SK-N-SH (cell line): Measurements from ENCODE around the gene IGF2BP3.

Source experiments
- EP300 ChIP-seq, 2 experiments: IDR thresholded peaks; 2 replicates each; pipeline versions ENCODE4 v1.4.0 to v1.6.1; 2012; ENCODE audit warnings: borderline replicate concordance in 1 of 2, low read depth in 1 of 2, low read length in 1 of 2
- MXI1 ChIP-seq: IDR thresholded peaks from 2 replicates; pipeline ENCODE4 v1.6.1; 2012; ENCODE audit warnings: mild to moderate bottlenecking, low read depth, low read length, improper control_type of control experiment
- NFIC ChIP-seq: IDR thresholded peaks from 2 replicates; pipeline ENCODE4 v1.4.0; 2012; ENCODE audit warnings: borderline replicate concordance
- POLR2AphosphoS5 ChIP-seq: IDR thresholded peaks from 2 replicates; pipeline ENCODE4 v1.6.1; 2012; ENCODE audit warnings: low read depth, low read length
- TF ChIP-seq, protein P1 (sequence below): fragments of 200-600 bp; sonication (generic); IDR thresholded peaks from 2 replicates; pipeline ENCODE4 v1.6.1; 2017; ENCODE audit warnings: antibody characterized with exemption, mild to moderate bottlenecking, moderate library complexity
- TF ChIP-seq, protein P2 (sequence below): IDR thresholded peaks from 2 replicates; pipeline ENCODE4 v1.4.0; 2012; ENCODE audit warnings: low read depth
- TF ChIP-seq, protein P3 (sequence below): IDR thresholded peaks from 2 replicates; pipeline ENCODE4 v1.6.1; 2012; ENCODE audit warnings: mild to moderate bottlenecking, low read depth, low read length, moderate library complexity

DNA sequence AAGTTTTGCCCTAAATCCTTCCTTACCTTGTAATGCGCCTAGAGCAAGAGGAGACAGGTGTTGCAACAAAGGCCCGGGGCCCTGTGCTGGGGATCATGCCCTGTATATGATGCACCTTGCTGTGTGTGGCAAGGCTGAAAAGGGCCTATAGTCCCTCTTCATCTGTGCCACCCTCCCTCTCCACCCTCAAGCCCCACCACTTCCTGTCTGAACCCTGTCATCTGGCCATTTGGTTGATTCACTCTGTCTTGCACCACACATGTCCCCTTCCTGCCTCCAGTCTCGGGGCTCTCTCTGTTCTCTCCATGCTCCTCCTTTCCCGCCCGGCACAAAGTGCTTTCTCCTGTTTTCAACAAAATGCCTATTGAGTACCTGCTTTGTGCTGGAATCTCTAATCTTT is 182.7 kb downstream of the IGF2BP3 start:
- TF ChIP-seq, protein P1, sequence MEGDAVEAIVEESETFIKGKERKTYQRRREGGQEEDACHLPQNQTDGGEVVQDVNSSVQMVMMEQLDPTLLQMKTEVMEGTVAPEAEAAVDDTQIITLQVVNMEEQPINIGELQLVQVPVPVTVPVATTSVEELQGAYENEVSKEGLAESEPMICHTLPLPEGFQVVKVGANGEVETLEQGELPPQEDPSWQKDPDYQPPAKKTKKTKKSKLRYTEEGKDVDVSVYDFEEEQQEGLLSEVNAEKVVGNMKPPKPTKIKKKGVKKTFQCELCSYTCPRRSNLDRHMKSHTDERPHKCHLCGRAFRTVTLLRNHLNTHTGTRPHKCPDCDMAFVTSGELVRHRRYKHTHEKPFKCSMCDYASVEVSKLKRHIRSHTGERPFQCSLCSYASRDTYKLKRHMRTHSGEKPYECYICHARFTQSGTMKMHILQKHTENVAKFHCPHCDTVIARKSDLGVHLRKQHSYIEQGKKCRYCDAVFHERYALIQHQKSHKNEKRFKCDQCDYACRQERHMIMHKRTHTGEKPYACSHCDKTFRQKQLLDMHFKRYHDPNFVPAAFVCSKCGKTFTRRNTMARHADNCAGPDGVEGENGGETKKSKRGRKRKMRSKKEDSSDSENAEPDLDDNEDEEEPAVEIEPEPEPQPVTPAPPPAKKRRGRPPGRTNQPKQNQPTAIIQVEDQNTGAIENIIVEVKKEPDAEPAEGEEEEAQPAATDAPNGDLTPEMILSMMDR, result no peak
- TF ChIP-seq, protein P2, sequence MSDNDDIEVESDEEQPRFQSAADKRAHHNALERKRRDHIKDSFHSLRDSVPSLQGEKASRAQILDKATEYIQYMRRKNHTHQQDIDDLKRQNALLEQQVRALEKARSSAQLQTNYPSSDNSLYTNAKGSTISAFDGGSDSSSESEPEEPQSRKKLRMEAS, result no peak
- TF ChIP-seq MXI1, result no peak
- no peak for TF ChIP-seq POLR2AphosphoS5
- TF ChIP-seq, protein P3, sequence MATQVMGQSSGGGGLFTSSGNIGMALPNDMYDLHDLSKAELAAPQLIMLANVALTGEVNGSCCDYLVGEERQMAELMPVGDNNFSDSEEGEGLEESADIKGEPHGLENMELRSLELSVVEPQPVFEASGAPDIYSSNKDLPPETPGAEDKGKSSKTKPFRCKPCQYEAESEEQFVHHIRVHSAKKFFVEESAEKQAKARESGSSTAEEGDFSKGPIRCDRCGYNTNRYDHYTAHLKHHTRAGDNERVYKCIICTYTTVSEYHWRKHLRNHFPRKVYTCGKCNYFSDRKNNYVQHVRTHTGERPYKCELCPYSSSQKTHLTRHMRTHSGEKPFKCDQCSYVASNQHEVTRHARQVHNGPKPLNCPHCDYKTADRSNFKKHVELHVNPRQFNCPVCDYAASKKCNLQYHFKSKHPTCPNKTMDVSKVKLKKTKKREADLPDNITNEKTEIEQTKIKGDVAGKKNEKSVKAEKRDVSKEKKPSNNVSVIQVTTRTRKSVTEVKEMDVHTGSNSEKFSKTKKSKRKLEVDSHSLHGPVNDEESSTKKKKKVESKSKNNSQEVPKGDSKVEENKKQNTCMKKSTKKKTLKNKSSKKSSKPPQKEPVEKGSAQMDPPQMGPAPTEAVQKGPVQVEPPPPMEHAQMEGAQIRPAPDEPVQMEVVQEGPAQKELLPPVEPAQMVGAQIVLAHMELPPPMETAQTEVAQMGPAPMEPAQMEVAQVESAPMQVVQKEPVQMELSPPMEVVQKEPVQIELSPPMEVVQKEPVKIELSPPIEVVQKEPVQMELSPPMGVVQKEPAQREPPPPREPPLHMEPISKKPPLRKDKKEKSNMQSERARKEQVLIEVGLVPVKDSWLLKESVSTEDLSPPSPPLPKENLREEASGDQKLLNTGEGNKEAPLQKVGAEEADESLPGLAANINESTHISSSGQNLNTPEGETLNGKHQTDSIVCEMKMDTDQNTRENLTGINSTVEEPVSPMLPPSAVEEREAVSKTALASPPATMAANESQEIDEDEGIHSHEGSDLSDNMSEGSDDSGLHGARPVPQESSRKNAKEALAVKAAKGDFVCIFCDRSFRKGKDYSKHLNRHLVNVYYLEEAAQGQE, result no peak
- TF ChIP-seq EP300 (IDR thresholded peaks at IDR 0.05; ENCODE audit: borderline replicate concordance in 1 of 2, low read depth in 1 of 2, low read length in 1 of 2), result no peak
- TF ChIP-seq NFIC, result no peak
